HG03095 (cell line): ENCODE measurements around the gene JMJD8.
"Not testable (repeated sequence)": the region's sequence is repeated elsewhere in the genome, so short reads cannot be mapped to it uniquely, and the experiment has no call there.

Experiments used
- ATAC-seq: cut with Tn5 transposase; IDR thresholded peaks from one replicate; pipeline ENCODE4 v1.9.1; 2021; ENCODE audit warnings: moderate library complexity; ENCODE audit not compliant: unreplicated experiment

The JMJD8 gene

GRCh38 chr16:693364-693763 is 9.2 kb upstream of the JMJD8 start:
- no peak for ATAC-seq

GRCh38 chr16:692356-693108 is 8.4 kb upstream of the JMJD8 start:
- no peak for ATAC-seq

GRCh38 chr16:691242-691641 is 7.1 kb upstream of the JMJD8 start:
- ATAC-seq, result not testable (repeated sequence)

- ATAC-seq, result no peak
These were observed 5.2 kb upstream of the JMJD8 start for GRCh38 chr16:689175-689897.

GRCh38 chr16:687499-687898 is 3.4 kb upstream of the JMJD8 start:
- ATAC-seq, result no peak

- ATAC-seq, result no peak
These were observed 2.5 kb upstream of the JMJD8 start for GRCh38 chr16:686459-687260.

- ATAC-seq, result no peak
These were observed 1.8 kb upstream of the JMJD8 start for GRCh38 chr16:685967-686366.

GRCh38 chr16:684961-685696 is 995 bp upstream of the JMJD8 start:
- no peak for ATAC-seq

- no peak for ATAC-seq
These were observed 601 bp downstream of the JMJD8 start for GRCh38 chr16:683396-684070.

- ATAC-seq, result no peak
These were observed 1.4 kb downstream of the JMJD8 start for GRCh38 chr16:682493-683395.

- ATAC-seq, result no peak
These were observed 2.2 kb downstream of the JMJD8 start for GRCh38 chr16:681746-682427.

- ATAC-seq, result no peak
These were observed 3.0 kb downstream of the JMJD8 start for GRCh38 chr16:680967-681745.

GRCh38 chr16:680625-680945 is 3.5 kb downstream of the JMJD8 start:
- ATAC-seq, result no peak

- ATAC-seq, result peak; percentile 27
These were observed 4.1 kb downstream of the JMJD8 start, which contains the start of gene STUB1 for GRCh38 chr16:679814-680624. Gene STUB1, plus strand, starts transcription at chr16:680410. Its CDS starts 116 bp downstream, at chr16:680526.

GRCh38 chr16:678858-679813 is 5.0 kb downstream of the JMJD8 start:
- no peak for ATAC-seq

- no peak for ATAC-seq
These were observed 5.8 kb downstream of the JMJD8 start for GRCh38 chr16:678209-678857.
